SHP77 treated with DMSO at 0.1 percent for 48 hours (cell line): ENCODE measurements around the gene GRIN2A.

Source experiments
- DNase-seq: peaks from one replicate; lab custom pipeline; 2025; lab: John Stamatoyannopoulos, UW

Gene GRIN2A

GRCh38 chr16:10182222-10183053 is at the start of gene GRIN2A:
Gene GRIN2A, minus strand, starts transcription at chr16:10182428. Its CDS starts 2,017 bp downstream, at chr16:10180411.
- DNase-seq = no peak

GRCh38 chr16:10231563-10231962 is 49.3 kb upstream of the GRIN2A start:
- no peak for DNase-seq

- no peak for DNase-seq
Observed at GRCh38 chr16:10228779-10229178, 46.6 kb upstream of the GRIN2A start.

GRCh38 chr16:10226987-10227306 is 44.7 kb upstream of the GRIN2A start:
- DNase-seq = no peak

DNA sequence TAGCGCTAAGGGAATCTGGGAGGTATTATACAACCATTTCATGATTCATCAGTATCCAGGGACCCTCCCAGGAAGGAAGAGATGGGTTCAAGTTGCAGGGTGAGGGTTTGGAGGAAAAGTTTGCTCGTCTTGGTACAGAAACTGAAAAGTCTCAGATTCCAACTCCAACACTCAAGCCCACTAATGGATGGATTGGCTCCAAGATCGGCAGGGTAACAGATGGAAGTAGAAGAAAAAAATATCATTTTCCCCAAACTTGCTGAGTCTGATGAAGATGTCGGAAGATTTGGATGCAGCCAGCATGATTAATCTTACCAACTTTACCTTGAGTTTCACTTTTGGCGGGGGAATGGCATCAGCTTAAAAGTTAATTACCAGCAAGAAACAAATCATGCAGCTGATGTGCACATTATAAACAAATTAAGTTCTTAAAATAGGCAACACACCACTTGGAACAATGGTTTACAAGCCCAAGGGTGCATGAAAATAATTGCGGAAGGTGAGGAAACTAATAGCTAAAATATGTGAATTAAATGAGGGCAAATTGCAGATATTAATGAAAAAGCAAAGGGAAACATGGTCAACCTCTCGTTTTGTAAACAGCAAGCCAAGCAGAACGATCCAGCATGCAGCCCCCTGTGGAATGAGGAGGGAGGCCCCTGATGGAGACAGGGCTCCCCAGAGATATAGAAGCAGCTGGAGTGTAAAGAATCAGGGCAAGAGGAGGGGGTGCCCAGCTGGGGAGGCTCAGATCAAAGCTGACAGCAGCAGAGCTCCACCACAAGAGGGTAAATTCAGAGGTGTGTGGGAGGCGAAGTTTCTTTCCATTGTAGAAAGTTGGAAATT is 44.1 kb upstream of the GRIN2A start:
- no peak for DNase-seq

DNA sequence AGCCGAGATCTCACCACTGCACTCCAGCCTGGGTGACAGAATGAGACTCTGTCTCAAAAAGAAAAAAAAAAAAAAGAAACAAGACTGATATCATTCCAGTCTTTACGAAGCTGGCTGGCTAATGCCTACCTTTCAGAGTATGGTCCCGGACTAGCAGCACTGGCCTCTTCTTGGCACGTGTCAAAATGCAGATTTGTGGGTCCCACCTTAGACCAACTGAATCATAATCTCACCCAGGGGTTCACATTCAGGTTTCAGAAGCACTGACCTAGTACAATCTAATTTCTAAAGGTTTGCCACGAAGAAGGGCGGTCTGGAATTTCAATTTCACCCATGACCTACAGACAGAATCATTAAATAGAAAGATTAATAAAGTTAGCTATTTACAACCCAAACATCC is 43.4 kb upstream of the GRIN2A start:
- DNase-seq = no peak

DNA sequence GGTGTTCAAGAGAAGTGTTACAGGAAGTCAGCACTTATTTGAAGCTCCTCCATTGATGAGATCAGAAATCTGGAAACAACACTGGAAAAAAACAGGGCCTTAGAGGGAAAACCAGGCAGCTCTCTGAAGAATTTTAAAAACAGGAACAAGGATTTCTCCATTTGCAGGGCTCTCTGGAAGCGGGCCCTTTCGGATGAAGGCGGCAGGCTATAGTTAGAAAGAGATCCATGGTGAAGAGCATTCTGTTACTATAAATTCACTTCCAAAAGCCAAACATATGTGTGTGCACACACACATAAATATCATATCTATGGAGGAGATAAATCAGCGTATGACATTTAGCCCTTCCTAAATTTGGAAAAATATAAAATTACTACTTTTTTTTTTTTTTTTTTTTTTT is 42.6 kb upstream of the GRIN2A start:
- no peak for DNase-seq

GRCh38 chr16:10220942-10221341 is 38.7 kb upstream of the GRIN2A start:
- no peak for DNase-seq

- no peak for DNase-seq
Observed at GRCh38 chr16:10219742-10220141, 37.5 kb upstream of the GRIN2A start.

GRCh38 chr16:10218490-10219206 is 36.4 kb upstream of the GRIN2A start:
- no peak for DNase-seq

- DNase-seq = no peak
Observed at GRCh38 chr16:10213748-10214147, 31.5 kb upstream of the GRIN2A start.

- DNase-seq = no peak
Observed at GRCh38 chr16:10210944-10211343, 28.7 kb upstream of the GRIN2A start.

DNA sequence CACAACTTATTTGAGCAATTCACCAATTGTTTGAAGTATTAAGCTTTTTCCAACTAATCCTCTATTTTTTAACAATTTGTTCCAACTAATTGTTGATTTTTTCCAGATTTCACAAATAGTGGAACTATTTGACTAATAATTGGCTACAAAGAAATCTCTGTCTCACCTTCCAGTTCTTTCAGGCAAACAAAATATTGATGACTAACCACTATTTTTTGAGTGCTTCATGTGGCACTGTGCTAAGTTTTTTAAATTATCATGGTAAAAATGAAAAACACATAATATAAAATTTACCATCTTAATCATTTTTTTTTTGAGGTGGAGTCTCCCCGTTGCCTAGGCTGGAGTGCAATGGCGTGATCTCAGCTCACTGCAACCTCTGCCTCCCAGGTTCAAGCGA is 24.6 kb upstream of the GRIN2A start:
- DNase-seq = no peak

GRCh38 chr16:10206215-10206614 is 24.0 kb upstream of the GRIN2A start:
- DNase-seq = no peak

DNA sequence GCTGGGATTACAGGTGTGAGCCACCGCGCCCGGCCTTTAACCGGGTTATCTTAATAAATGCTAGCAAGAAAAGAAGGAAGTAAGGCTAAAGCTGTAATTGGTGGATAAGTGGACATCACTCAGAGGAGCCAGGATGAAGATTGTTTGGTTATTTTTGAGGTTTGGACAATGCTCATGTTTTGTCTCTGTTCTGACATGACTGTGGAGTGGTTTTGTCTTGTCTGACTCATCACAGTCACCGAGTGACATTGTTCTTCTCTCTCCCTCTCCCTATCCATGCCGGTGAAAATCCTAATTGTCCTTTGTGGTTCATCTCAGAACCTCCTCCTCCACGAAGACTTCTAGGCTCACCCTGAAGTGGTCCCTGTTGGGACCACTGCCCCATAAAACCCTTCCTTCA is 23.5 kb upstream of the GRIN2A start:
- no peak for DNase-seq

DNA sequence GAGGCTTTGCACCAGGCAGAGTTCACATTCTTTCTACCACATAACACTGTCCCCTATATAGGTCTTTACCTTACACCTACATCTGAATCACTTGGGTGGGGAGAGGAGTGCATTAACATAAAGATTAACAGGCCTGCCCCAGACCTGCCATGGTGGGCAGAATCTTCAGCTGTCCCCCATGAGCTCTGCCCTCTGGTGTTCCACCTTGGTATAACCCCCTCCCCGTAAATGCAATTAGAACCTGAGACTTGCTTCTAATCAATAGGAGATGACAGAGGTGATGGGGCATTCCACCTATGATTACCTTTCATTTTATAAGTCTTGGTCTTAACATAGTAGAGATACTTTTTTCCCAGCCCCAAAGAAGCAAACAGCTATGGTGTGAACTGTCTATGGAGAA is 20.4 kb upstream of the GRIN2A start:
- no peak for DNase-seq

DNA sequence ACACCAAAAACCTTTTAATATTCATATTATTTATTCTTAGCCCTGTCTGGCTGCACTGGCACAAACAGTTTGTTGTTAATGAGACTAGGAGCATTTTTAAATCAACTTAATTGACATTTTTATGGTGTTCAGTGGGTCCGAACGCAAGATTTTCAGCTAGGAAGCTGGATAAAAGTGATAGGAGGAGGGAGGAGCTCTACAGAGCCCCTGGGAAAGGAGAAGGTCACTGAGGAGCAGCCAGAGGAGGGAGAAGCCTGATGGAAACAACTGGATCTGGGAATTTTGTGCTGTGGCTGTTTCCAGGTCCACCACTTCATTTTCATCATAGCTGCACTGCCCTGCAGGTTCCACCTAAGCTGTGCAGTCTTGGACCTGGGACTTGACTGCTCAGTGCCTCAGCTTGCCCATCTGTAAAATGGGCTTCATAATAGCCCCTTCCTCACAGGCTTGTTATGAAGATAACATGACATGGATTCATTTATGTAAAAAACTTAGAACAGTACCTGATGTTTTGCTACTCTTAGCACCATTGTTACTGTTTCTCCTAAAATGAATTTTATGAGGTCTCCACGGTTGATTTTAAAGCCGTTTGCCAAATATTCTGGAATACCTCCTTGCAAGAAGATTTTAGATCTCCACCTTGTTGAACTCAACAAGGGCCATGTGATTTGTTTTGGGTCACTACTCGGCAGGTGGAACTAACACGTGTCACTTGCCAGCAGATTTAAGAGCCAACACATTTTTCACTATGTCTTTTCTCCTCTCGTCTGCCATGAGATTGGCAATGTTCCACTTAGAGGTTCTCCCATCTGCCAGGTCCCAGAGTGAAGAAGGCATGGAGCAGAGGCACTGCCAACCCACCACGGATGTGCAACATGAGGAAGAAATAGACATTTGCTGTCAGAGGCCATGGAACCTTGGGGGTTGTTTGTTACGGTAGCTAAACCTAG is 18.7 kb upstream of the GRIN2A start:
- DNase-seq = no peak

DNA sequence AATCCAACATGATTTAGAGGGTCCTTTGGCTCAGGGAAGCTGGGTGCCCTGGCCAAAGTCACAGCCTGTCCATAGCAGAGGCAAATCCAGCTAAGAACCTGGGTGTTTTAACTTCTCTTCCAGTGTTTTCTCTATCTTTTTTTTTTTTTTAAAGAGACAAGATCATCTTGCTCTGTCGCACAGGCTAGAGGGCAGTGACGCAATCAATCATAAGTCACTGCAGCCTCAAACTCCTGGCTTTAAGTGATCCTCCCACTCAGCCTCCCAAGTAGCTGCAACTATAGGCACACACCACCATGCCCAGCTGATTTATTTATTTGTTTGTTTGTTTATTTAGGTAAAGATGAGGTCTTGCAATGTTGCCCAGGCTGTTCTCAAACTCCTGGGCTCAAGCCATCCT is 14.8 kb upstream of the GRIN2A start:
- DNase-seq = no peak

- no peak for DNase-seq
Observed at GRCh38 chr16:10191096-10191495, 8.9 kb upstream of the GRIN2A start.

GRCh38 chr16:10189861-10190390 is 7.7 kb upstream of the GRIN2A start:
- DNase-seq = no peak

- no peak for DNase-seq
Observed at GRCh38 chr16:10188236-10188635, 6.0 kb upstream of the GRIN2A start.
